ENCODE data around the gene MAP6. TPM values are rescaled to one million over a fixed set of nuclear protein-coding genes. Genes with fewer than 3 reads are reported as not detected.

The MAP6 gene
- total and polyA plus RNA-seq, 9 of the 15 experiments (the other 6 are each of a cell fraction or from before 2014, with no cell fraction given): not detected

DNA sequence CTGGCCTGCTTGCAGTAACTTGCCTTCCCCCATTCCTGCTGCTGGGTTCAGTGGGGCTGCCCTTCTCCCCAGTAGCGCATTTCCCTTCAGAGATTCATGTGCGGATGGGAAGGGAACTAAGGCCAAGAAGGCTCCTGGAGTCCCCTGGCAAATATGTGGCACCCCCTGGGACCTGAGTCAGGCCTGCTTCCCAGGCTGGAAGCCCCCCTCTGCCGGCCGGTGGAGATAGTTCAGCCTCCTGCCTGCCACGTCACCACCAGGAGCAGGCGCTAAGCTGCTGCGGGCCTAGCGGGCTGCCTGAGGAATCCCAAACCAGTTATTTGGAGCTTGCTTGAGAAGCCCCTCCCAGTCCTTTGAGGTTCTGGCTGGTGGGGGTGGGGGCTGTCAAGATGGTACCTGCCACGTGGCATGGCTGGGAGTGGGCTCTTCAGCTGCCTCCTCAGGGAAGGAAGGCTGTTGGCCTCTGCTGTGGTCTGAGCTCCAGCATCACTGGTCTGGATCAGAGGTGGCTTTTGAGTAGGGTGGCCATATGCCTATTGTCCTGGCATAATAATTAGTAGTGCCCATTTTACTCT lies 104.8 kb downstream of the MAP6 start (continued):
- TF ChIP-seq FOXK2 (conservative IDR thresholded peaks at IDR 0.05 in 1 of 2, IDR thresholded peaks at IDR 0.05 in 1 of 2; ENCODE audit: low read depth in 2 of 2) (no peak), FOXA3 (CRISPR knock-in tag; conservative IDR thresholded peaks at IDR 0.05 in 1 of 2, IDR thresholded peaks at IDR 0.05 in 1 of 2) (no peak), ZFPM2 (CRISPR knock-in tag; IDR thresholded peaks at IDR 0.05) (no peak), MYC (IDR thresholded peaks at IDR 0.05; ENCODE audit: low read depth, low read length) (peak; percentile 74), MYC (CRISPR knock-in tag; IDR thresholded peaks at IDR 0.05; ENCODE audit: borderline replicate concordance, low read depth) (no peak), FOXJ3 (CRISPR knock-in tag; IDR thresholded peaks at IDR 0.05) (no peak), TBP (optimal IDR thresholded peaks at IDR 0.05; ENCODE audit: low read depth, low read length) (peak; percentile 42), CBX8 (IDR thresholded peaks at IDR 0.05; ENCODE audit: borderline replicate concordance, extremely low read depth, low read depth, low read length, poor library complexity, severe bottlenecking) (no peak), ZNF507 (tag; conservative IDR thresholded peaks at IDR 0.05) (no peak), STAT5B (CRISPR knock-in tag; IDR thresholded peaks at IDR 0.05) (no peak), SLC30A9 (CRISPR knock-in tag; IDR thresholded peaks at IDR 0.05) (no peak), ZNF134 (CRISPR knock-in tag; conservative IDR thresholded peaks at IDR 0.05) (no peak), CBX3 (IDR thresholded peaks at IDR 0.05; ENCODE audit: borderline replicate concordance in 1 of 2, low read length in 2 of 2) (no peak; a peak in 1 of 3 replicates), SREBF2 (CRISPR knock-in tag; IDR thresholded peaks at IDR 0.05) (no peak), CBX2 (IDR thresholded peaks at IDR 0.05; ENCODE audit: insufficient read depth, low read length, poor library complexity, severe bottlenecking) (no peak), ZEB2 (IDR thresholded peaks at IDR 0.05) (no peak), FOSL1 (tag; conservative IDR thresholded peaks at IDR 0.05) (0 out of 2 replicates have a peak, but pooled peaks have one; percentile 18), MTA3 (IDR thresholded peaks at IDR 0.05; ENCODE audit: borderline replicate concordance) (no peak), ZNF324 (CRISPR knock-in tag; IDR thresholded peaks at IDR 0.05) (no peak), EWSR1 (IDR thresholded peaks at IDR 0.05; ENCODE audit: borderline replicate concordance, low read depth, partially characterized antibody) (no peak), NR2C2 (CRISPR knock-in tag; IDR thresholded peaks at IDR 0.05) (no peak), NR2C2 (tag; IDR thresholded peaks at IDR 0.05) (no peak), NRF1 (conservative IDR thresholded peaks at IDR 0.05 in 1 of 2, IDR thresholded peaks at IDR 0.05 in 1 of 2) (peak; percentile 65 to 73), PHTF2 (CRISPR knock-in tag; IDR thresholded peaks at IDR 0.05) (0 out of 2 replicates have a peak, but pooled peaks have one; percentile 21)
- TF ChIP-seq, protein P1, sequence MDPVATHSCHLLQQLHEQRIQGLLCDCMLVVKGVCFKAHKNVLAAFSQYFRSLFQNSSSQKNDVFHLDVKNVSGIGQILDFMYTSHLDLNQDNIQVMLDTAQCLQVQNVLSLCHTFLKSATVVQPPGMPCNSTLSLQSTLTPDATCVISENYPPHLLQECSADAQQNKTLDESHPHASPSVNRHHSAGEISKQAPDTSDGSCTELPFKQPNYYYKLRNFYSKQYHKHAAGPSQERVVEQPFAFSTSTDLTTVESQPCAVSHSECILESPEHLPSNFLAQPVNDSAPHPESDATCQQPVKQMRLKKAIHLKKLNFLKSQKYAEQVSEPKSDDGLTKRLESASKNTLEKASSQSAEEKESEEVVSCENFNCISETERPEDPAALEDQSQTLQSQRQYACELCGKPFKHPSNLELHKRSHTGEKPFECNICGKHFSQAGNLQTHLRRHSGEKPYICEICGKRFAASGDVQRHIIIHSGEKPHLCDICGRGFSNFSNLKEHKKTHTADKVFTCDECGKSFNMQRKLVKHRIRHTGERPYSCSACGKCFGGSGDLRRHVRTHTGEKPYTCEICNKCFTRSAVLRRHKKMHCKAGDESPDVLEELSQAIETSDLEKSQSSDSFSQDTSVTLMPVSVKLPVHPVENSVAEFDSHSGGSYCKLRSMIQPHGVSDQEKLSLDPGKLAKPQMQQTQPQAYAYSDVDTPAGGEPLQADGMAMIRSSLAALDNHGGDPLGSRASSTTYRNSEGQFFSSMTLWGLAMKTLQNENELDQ (CRISPR knock-in tag; IDR thresholded peaks at IDR 0.05; ENCODE audit: borderline replicate concordance): no peak
- TF ChIP-seq, protein P2, sequence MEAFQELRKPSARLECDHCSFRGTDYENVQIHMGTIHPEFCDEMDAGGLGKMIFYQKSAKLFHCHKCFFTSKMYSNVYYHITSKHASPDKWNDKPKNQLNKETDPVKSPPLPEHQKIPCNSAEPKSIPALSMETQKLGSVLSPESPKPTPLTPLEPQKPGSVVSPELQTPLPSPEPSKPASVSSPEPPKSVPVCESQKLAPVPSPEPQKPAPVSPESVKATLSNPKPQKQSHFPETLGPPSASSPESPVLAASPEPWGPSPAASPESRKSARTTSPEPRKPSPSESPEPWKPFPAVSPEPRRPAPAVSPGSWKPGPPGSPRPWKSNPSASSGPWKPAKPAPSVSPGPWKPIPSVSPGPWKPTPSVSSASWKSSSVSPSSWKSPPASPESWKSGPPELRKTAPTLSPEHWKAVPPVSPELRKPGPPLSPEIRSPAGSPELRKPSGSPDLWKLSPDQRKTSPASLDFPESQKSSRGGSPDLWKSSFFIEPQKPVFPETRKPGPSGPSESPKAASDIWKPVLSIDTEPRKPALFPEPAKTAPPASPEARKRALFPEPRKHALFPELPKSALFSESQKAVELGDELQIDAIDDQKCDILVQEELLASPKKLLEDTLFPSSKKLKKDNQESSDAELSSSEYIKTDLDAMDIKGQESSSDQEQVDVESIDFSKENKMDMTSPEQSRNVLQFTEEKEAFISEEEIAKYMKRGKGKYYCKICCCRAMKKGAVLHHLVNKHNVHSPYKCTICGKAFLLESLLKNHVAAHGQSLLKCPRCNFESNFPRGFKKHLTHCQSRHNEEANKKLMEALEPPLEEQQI (IDR thresholded peaks at IDR 0.05): no peak

Data from K562 (cell line).